Cardiac fibroblast (primary cell): Measurements from ENCODE around the gene PHACTR4.

Experiments used
- DNase-seq, 2 donors: peaks; one replicate each; pipeline versions ENCODE4 v3.0.0 to v3.0.0-alpha.2; 2010; ENCODE audit warnings: low read depth in 2 of 2
- H3K4me3 ChIP-seq, 2 donors: replicated peaks in 1 of 2; 1 replicate in 1 of 2; 2 replicates in 1 of 2; pipeline ENCODE4 v1.5.1; 2011; ENCODE audit warnings: low read depth in 2 of 2, low read length in 2 of 2, mild to moderate bottlenecking in 2 of 2, moderate library complexity in 1 of 2
- CTCF ChIP-seq: IDR thresholded peaks from one replicate; pipeline ENCODE4 v1.5.1; 2011; ENCODE audit warnings: low read depth, mild to moderate bottlenecking, low read length, inconsistent platforms

Gene PHACTR4

DNA sequence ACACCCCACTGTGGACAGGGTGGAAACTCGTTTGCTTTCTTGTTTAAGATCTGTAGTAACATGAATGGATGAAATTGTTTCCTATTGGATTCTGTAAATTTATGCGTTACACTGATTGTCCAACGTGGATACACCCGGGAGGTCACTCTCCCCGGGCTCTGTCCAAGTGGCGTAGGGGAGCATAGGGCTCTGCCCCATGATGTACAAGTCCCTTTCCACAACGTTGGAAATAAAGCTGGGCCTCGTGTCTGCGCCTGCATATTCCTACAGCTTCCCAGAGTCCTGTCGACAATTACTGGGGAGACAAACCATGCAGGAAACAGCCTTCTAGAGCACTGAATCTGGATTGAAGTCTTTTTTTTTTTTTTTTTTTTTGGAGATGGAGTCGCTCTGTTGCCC lies 137.7 kb downstream of the PHACTR4 start:
- DNase-seq = peak; percentile 32 to 39
- H3K4me3 ChIP-seq = peak overlapping the region; percentile 71 to 84
- TF ChIP-seq CTCF = no peak

- no peak for TF ChIP-seq CTCF
- peak overlapping the region; percentile 71 to 84 for H3K4me3 ChIP-seq
- peak in 1 of 2 donors; percentile 25 for DNase-seq
Measured at GRCh38 chr1:28507646-28508434, 138.3 kb downstream of the PHACTR4 start.

DNA sequence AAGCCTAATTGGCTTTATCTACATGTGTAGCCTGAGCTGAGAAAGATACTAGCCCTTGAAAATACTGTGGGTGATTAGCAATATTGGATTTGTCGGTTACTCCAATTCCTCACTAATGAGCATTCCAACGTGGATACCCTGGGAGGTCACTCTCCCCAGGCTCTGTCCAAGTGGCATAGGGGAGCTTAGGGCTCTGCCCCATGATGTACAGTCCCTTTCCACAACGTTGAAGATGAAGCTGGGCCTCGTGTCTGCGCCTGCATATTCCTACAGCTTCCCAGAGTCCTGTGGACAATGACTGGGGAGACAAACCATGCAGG lies 138.9 kb downstream of the PHACTR4 start:
- no peak for TF ChIP-seq CTCF
- H3K4me3 ChIP-seq = peak overlapping the region; percentile 71 to 84
- DNase-seq = peak in 1 of 2 donors; percentile 32

- DNase-seq = peak; percentile 40 to 57
- peak overlapping the region; percentile 14 to 84 for H3K4me3 ChIP-seq
- no peak for TF ChIP-seq CTCF
Measured at GRCh38 chr1:28509705-28510272, 140.2 kb downstream of the PHACTR4 start.

- DNase-seq = peak; percentile 49 to 63
- TF ChIP-seq CTCF = no peak
Measured at GRCh38 chr1:28510273-28510969, 140.9 kb downstream of the PHACTR4 start.

DNA sequence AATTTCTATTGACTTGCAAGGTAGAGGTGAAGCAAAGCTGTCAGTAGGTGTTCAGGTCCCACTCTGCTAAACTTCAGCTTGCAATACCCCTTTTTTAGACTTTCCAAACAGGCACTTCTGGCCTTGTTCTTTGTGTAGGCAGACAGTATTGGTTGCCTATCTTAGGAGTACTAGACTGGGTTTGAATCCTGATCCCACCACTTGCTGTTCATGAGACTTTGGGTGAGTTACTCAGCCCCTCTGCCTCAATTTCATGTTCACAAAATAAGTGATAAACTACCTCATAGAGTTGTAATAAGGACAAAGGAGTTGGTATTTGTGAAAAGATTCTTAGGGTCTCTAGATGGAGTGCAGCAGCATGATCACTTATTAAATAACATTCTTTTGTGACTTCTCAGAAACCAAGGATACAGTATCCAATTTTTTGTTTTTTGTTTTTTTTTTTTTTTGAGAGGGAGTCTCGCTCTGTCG lies 141.5 kb downstream of the PHACTR4 start:
- DNase-seq = peak; percentile 47 to 61
- TF ChIP-seq CTCF = no peak
- H3K4me3 ChIP-seq = no peak overlapping the region

More at GRCh38 chr1:28510273-28510969, 140.9 kb downstream of the PHACTR4 start:
- peak overlapping the region; percentile 14 to 84 for H3K4me3 ChIP-seq
